Chondrocyte (in vitro differentiated cells): Measurements from ENCODE around the gene SH2D1A. TPM values are rescaled to one million over a fixed set of nuclear protein-coding genes. Genes with fewer than 3 reads are reported as not detected.
"Not testable (repeated sequence)": the region's sequence is repeated elsewhere in the genome, so short reads cannot be mapped to it uniquely, and the experiment has no call there.

Experiments used
- DNase-seq: peaks from one replicate; pipeline ENCODE4 v3.0.0; 2021; ENCODE audit warnings: mixed read lengths, low spot score
- H3K27ac Mint-ChIP-seq: one replicate; pipeline ENCODE4 v1.8.0; 2021; ENCODE audit warnings: mild to moderate bottlenecking, moderate library complexity, mixed read lengths; ENCODE audit not compliant: unreplicated experiment
- H3K27me3 Mint-ChIP-seq: 2 replicates; pipeline ENCODE4 v1.8.0; 2021; ENCODE audit warnings: low read depth, mixed read lengths
- H3K36me3 Mint-ChIP-seq: 2 replicates; pipeline ENCODE4 v1.8.0; 2021; ENCODE audit warnings: low read depth, mixed read lengths
- H3K4me1 Mint-ChIP-seq: 2 replicates; pipeline ENCODE4 v1.8.0; 2021; ENCODE audit warnings: low read depth, mild to moderate bottlenecking, mixed read lengths
- H3K4me3 Mint-ChIP-seq: one replicate; pipeline ENCODE4 v1.8.0; 2021; ENCODE audit warnings: mild to moderate bottlenecking, moderate library complexity, mixed read lengths; ENCODE audit not compliant: unreplicated experiment
- H3K9me3 Mint-ChIP-seq: 2 replicates; pipeline ENCODE4 v1.8.0; 2021; ENCODE audit warnings: low read depth, mixed read lengths
- CTCF ChIP-seq: fragments of 200-600 bp; sonication (generic); IDR thresholded peaks from 2 replicates; pipeline ENCODE4 v1.5.0; 2021; ENCODE audit warnings: antibody characterized with exemption, mild to moderate bottlenecking, moderate library complexity
- total RNA-seq: library from RNA; stranded (reverse); gene quantifications from 3 replicates; pipeline ENCODE4 v1.2.1, GENCODE V29; 2021

SH2D1A gene
- total RNA-seq, 1 donor from 2014 or later, result not detected

- Mint-ChIP-seq H3K27me3 (no peaks in the 10 kb centered on the region), H3K27ac (no peak overlapping the region), H3K36me3 (no peaks in the 10 kb centered on the region), H3K4me3 (no peak overlapping the region), H3K9me3 (no peaks in the 10 kb centered on the region), H3K4me1 (no peaks in the 10 kb centered on the region)
- no peak for TF ChIP-seq CTCF
- DNase-seq, result no peak
Measured at GRCh38 chrX:124328765-124329164, 17.6 kb upstream of the SH2D1A start.

GRCh38 chrX:124332481-124333424, 13.6 kb upstream of the SH2D1A start, which contains the start of gene TEX13D:
TEX13D (plus strand) TSS chrX:124332660; CDS start chrX:124332918, 258 bp downstream.
- TF ChIP-seq CTCF, result no peak
- no peak within 1 kb of the TSS for H3K27ac Mint-ChIP-seq
- H3K36me3 Mint-ChIP-seq, result no peaks in the 10 kb centered on the region
- peaks cover 12% of the 10 kb centered on the region for H3K27me3 Mint-ChIP-seq
- no peaks in the 10 kb centered on the region for H3K4me1 Mint-ChIP-seq
- DNase-seq, result no peak
- no peak within 1 kb of the TSS for H3K4me3 Mint-ChIP-seq
- no peaks in the 10 kb centered on the region for H3K9me3 Mint-ChIP-seq

GRCh38 chrX:124333862-124334261, 12.5 kb upstream of the SH2D1A start:
- Mint-ChIP-seq H3K36me3 (no peaks in the 10 kb centered on the region), H3K27ac (no peak overlapping the region), H3K9me3 (no peaks in the 10 kb centered on the region), H3K4me1 (no peaks in the 10 kb centered on the region), H3K27me3 (peaks cover 12% of the 10 kb centered on the region), H3K4me3 (no peak overlapping the region)
- DNase-seq, result no peak
- no peak for TF ChIP-seq CTCF

GRCh38 chrX:124334555-124334954, 11.8 kb upstream of the SH2D1A start:
- not testable (repeated sequence) for H3K9me3 Mint-ChIP-seq, H3K4me1 Mint-ChIP-seq, H3K27ac Mint-ChIP-seq, H3K36me3 Mint-ChIP-seq, H3K4me3 Mint-ChIP-seq, DNase-seq
- peaks cover 12% of the 10 kb centered on the region for H3K27me3 Mint-ChIP-seq

GRCh38 chrX:124335598-124335997, 10.8 kb upstream of the SH2D1A start:
- Mint-ChIP-seq H3K9me3 (no peaks in the 10 kb centered on the region), H3K4me3 (no peak overlapping the region), H3K36me3 (no peaks in the 10 kb centered on the region), H3K27ac (no peak overlapping the region), H3K4me1 (no peaks in the 10 kb centered on the region), H3K27me3 (peaks cover 12% of the 10 kb centered on the region)
- DNase-seq, result no peak
- no peak for TF ChIP-seq CTCF
